Measurements from ENCODE around the gene CCZ1.
"Not testable (repeated sequence)": the region's sequence is repeated elsewhere in the genome, so short reads cannot be mapped to it uniquely, and the experiment has no call there.

- TF ChIP-seq POLR2A (IDR thresholded peaks at IDR 0.05; ENCODE audit: low read length); GATA1 (IDR thresholded peaks at IDR 0.05; ENCODE audit: low read depth, low read length): not testable (repeated sequence)
These were observed 1.1 kb upstream of the CCZ1 start for GRCh38 chr7:5897369-5897919.

Measured in erythroblast (primary cell).